HepG2 (cell line): ENCODE data around the gene COQ10B. TPM values are rescaled to one million over a fixed set of nuclear protein-coding genes. Genes with fewer than 3 reads are reported as not detected.

Experiments used
- DNMT1 ChIP-seq: sonication (generic); formaldehyde crosslinking; IDR thresholded peaks from 2 replicates; pipeline ENCODE4 v1.5.1; 2020; ENCODE audit warnings: mild to moderate bottlenecking, missing genetic modification reagents
- ESRRA ChIP-seq: sonication (generic); formaldehyde crosslinking; IDR thresholded peaks from 2 replicates; pipeline ENCODE4 v1.5.1; 2020; ENCODE audit warnings: mild to moderate bottlenecking, low read depth, missing genetic modification reagents
- HES4 ChIP-seq: sonication (generic); formaldehyde crosslinking; IDR thresholded peaks from 2 replicates; pipeline ENCODE4 v1.9.0; 2021; ENCODE audit warnings: mild to moderate bottlenecking, missing genetic modification reagents, borderline replicate concordance
- NR2F6 ChIP-seq, 2 experiments: IDR thresholded peaks; 2 replicates each; pipeline ENCODE4 v1.6.1; 2016; ENCODE audit warnings: antibody characterized with exemption in 1 of 2, mild to moderate bottlenecking in 1 of 2
- POLR2AphosphoS2 ChIP-seq: IDR thresholded peaks from 2 replicates; pipeline ENCODE4 v1.6.1; 2011; ENCODE audit warnings: low read depth, low read length, improper control_type of control experiment
- POLR2AphosphoS5 ChIP-seq: IDR thresholded peaks from 2 replicates; pipeline ENCODE4 v1.6.1; 2012; ENCODE audit warnings: low read depth, low read length
- RARA ChIP-seq: IDR thresholded peaks from 2 replicates; pipeline ENCODE4 v1.6.1; 2016; ENCODE audit warnings: missing genetic modification reagents, missing compliant biosample characterization
- RBM22 ChIP-seq: fragments of 200-400 bp; formaldehyde crosslinking; optimal IDR thresholded peaks from 2 replicates; pipeline ENCODE3; 2017; ENCODE audit warnings: mild to moderate bottlenecking, low read length, moderate library complexity
- RBM39 ChIP-seq: fragments of 200-400 bp; formaldehyde crosslinking; IDR thresholded peaks from one replicate; pipeline ENCODE4 v1.6.1; 2018; ENCODE audit warnings: antibody characterized with exemption, mild to moderate bottlenecking, low read depth, low read length; ENCODE audit not compliant: poor library complexity, severe bottlenecking
- ZNF354B ChIP-seq: sonication (generic); formaldehyde crosslinking; IDR thresholded peaks from 2 replicates; pipeline ENCODE4 v1.8.0; 2022; ENCODE audit warnings: mild to moderate bottlenecking, missing genetic modification reagents
- ZNF430 ChIP-seq: sonication (generic); formaldehyde crosslinking; IDR thresholded peaks from 2 replicates; pipeline ENCODE4 v1.9.0; 2021; ENCODE audit warnings: mild to moderate bottlenecking, missing genetic modification reagents
- ZNF766 ChIP-seq: sonication (generic); formaldehyde crosslinking; IDR thresholded peaks from 2 replicates; pipeline ENCODE4 v1.5.0; 2020; ENCODE audit warnings: missing genetic modification reagents, borderline replicate concordance
- ZSCAN20 ChIP-seq: sonication (generic); formaldehyde crosslinking; IDR thresholded peaks from 2 replicates; pipeline ENCODE4 v1.4.0; 2020; ENCODE audit warnings: missing genetic modification reagents, mild to moderate bottlenecking, borderline replicate concordance
- polyA plus RNA-seq, 8 experiments: library from polyadenylated mRNA; depleted of rRNA in 3 of 8; stranded (reverse) in 7 of 8; unstranded in 1 of 8; fragments of >200 nt; fragmentation: Illumina TruSeq in 4 of 8; extraction: Trizol in 4 of 8; gene quantifications; 2 replicates each; pipeline versions ENCODE4 v1.2.1 to v1.2.3, GENCODE V29; 2011 to 2016; ENCODE audit warnings: low read depth in 4 of 8, missing spikeins in 1 of 8, mixed read lengths in 1 of 8; ENCODE audit not compliant: insufficient read depth in 1 of 8
- total RNA-seq, 5 experiments: library from RNA; depleted of rRNA; stranded (reverse); fragments of >200 nt; fragmentation: Illumina TruSeq; extraction: Trizol; gene quantifications; 2 replicates each; pipeline ENCODE4 v1.2.3, GENCODE V29; 2016; ENCODE audit warnings: low read depth in 1 of 5
- TF ChIP-seq, protein P1 (sequence below): sonication (generic); formaldehyde crosslinking; IDR thresholded peaks from 2 replicates; pipeline ENCODE4 v1.4.0; 2020; ENCODE audit warnings: missing genetic modification reagents, mild to moderate bottlenecking, borderline replicate concordance
- TF ChIP-seq, protein P2 (sequence below): IDR thresholded peaks from 2 replicates; pipeline ENCODE4 v1.6.1; 2016; ENCODE audit warnings: missing compliant biosample characterization, missing genetic modification reagents, borderline replicate concordance
- TF ChIP-seq, protein P3 (sequence below): sonication (generic); formaldehyde crosslinking; IDR thresholded peaks from 2 replicates; pipeline ENCODE4 v1.4.0; 2020; ENCODE audit warnings: missing genetic modification reagents, borderline replicate concordance
- TF ChIP-seq, protein P4 (sequence below): sonication (generic); formaldehyde crosslinking; IDR thresholded peaks from 2 replicates; pipeline ENCODE4 v1.5.1; 2020; ENCODE audit warnings: missing genetic modification reagents, mild to moderate bottlenecking, borderline replicate concordance
- TF ChIP-seq, protein P5 (sequence below): sonication (generic); formaldehyde crosslinking; IDR thresholded peaks from 2 replicates; pipeline ENCODE4 v1.4.0; 2020; ENCODE audit warnings: mild to moderate bottlenecking, missing genetic modification reagents

The COQ10B gene
- total and polyA plus RNA-seq, 2 of the 13 experiments (the other 11 are each of a cell fraction or from before 2014, with no cell fraction given), result 4.6 to 34.9 TPM

DNA sequence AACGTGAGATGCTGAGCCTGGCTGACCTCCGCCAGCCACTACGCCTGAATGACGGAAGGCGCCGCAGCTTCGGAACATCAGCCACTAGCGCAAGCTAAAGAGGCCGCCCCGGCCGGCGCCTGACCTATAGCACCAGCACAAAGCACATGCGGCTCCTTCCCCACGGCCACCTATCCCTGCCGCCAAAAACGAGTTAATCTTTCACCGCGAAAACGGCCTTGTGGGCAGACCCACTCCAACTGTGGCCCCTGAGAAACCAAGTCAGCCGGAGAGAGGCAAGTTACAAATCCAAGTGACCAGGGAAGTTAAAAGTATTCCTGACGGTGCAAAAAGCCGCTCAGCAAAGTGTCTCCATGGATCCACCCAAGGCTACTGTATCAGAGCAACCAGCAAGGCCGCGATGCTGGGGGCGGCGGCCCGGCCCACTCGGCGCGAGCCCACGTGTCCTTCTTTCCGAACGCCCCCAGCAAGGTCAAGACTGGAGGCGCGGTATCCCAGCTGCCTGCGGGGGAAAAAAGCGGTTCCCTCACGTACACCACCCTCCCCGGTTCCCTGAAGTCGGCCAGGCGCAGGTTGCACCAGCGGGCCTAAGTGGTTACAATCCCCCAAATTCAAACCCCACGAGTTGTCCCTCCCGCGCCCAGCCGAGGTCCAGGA is 45.7 kb downstream of the COQ10B start (continued):
- TF ChIP-seq, protein P1, sequence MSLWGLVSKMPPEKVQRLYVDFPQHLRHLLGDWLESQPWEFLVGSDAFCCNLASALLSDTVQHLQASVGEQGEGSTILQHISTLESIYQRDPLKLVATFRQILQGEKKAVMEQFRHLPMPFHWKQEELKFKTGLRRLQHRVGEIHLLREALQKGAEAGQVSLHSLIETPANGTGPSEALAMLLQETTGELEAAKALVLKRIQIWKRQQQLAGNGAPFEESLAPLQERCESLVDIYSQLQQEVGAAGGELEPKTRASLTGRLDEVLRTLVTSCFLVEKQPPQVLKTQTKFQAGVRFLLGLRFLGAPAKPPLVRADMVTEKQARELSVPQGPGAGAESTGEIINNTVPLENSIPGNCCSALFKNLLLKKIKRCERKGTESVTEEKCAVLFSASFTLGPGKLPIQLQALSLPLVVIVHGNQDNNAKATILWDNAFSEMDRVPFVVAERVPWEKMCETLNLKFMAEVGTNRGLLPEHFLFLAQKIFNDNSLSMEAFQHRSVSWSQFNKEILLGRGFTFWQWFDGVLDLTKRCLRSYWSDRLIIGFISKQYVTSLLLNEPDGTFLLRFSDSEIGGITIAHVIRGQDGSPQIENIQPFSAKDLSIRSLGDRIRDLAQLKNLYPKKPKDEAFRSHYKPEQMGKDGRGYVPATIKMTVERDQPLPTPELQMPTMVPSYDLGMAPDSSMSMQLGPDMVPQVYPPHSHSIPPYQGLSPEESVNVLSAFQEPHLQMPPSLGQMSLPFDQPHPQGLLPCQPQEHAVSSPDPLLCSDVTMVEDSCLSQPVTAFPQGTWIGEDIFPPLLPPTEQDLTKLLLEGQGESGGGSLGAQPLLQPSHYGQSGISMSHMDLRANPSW, result 0 out of 2 replicates have a peak, but pooled peaks have one; percentile 1
- TF ChIP-seq ESRRA (CRISPR knock-in tag), result peak; percentile 9; the same call in 1 of the 2 replicates
- 0 out of 2 replicates have a peak, but pooled peaks have one; percentile 59 for TF ChIP-seq ZSCAN20
- 0 out of 2 replicates have a peak, but pooled peaks have one; percentile 12 for TF ChIP-seq ZNF354B (CRISPR knock-in tag)
- TF ChIP-seq, protein P2, sequence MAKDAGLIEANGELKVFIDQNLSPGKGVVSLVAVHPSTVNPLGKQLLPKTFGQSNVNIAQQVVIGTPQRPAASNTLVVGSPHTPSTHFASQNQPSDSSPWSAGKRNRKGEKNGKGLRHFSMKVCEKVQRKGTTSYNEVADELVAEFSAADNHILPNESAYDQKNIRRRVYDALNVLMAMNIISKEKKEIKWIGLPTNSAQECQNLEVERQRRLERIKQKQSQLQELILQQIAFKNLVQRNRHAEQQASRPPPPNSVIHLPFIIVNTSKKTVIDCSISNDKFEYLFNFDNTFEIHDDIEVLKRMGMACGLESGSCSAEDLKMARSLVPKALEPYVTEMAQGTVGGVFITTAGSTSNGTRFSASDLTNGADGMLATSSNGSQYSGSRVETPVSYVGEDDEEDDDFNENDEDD (CRISPR knock-in tag), result peak; percentile 27; the same call in 1 of the 2 replicates
- TF ChIP-seq RBM39, result peak; percentile 7
- no peak for TF ChIP-seq ZNF766 (CRISPR knock-in tag)
- TF ChIP-seq NR2F6 (IDR thresholded peaks at IDR 0.05), result no peak
- no peak for TF ChIP-seq NR2F6 (CRISPR knock-in tag; IDR thresholded peaks at IDR 0.05)
- peak; percentile 54 for TF ChIP-seq POLR2AphosphoS5
- peak; percentile 22; the same call in 1 of the 2 replicates for TF ChIP-seq POLR2AphosphoS2
- TF ChIP-seq RBM22, result peak; percentile 62
- 0 out of 2 replicates have a peak, but pooled peaks have one; percentile 5 for TF ChIP-seq ZNF430
- TF ChIP-seq, protein P3, sequence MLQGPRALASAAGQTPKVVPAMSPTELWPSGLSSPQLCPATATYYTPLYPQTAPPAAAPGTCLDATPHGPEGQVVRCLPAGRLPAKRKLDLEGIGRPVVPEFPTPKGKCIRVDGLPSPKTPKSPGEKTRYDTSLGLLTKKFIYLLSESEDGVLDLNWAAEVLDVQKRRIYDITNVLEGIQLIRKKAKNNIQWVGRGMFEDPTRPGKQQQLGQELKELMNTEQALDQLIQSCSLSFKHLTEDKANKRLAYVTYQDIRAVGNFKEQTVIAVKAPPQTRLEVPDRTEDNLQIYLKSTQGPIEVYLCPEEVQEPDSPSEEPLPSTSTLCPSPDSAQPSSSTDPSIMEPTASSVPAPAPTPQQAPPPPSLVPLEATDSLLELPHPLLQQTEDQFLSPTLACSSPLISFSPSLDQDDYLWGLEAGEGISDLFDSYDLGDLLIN (CRISPR knock-in tag), result no peak
- no peak; the same call in 1 of the 2 replicates for TF ChIP-seq RARA (CRISPR knock-in tag)
- TF ChIP-seq DNMT1 (CRISPR knock-in tag), result no peak
- TF ChIP-seq, protein P4, sequence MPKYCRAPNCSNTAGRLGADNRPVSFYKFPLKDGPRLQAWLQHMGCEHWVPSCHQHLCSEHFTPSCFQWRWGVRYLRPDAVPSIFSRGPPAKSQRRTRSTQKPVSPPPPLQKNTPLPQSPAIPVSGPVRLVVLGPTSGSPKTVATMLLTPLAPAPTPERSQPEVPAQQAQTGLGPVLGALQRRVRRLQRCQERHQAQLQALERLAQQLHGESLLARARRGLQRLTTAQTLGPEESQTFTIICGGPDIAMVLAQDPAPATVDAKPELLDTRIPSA (CRISPR knock-in tag), result no peak
- TF ChIP-seq HES4, result no peak
- TF ChIP-seq, protein P5, sequence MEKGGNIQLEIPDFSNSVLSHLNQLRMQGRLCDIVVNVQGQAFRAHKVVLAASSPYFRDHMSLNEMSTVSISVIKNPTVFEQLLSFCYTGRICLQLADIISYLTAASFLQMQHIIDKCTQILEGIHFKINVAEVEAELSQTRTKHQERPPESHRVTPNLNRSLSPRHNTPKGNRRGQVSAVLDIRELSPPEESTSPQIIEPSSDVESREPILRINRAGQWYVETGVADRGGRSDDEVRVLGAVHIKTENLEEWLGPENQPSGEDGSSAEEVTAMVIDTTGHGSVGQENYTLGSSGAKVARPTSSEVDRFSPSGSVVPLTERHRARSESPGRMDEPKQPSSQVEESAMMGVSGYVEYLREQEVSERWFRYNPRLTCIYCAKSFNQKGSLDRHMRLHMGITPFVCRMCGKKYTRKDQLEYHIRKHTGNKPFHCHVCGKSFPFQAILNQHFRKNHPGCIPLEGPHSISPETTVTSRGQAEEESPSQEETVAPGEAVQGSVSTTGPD (CRISPR knock-in tag), result peak; percentile 58; the same call in 1 of the 2 replicates
